GM19463 (cell line): ENCODE data around the gene CYP2D6.
"Not testable (repeated sequence)": the region's sequence is repeated elsewhere in the genome, so short reads cannot be mapped to it uniquely, and the experiment has no call there.

ENCODE experiments used
- ATAC-seq: cut with Tn5 transposase; IDR thresholded peaks from one replicate; pipeline ENCODE4 v1.9.1; 2021; ENCODE audit warnings: mild to moderate bottlenecking, moderate library complexity; ENCODE audit not compliant: unreplicated experiment

Gene CYP2D6

DNA sequence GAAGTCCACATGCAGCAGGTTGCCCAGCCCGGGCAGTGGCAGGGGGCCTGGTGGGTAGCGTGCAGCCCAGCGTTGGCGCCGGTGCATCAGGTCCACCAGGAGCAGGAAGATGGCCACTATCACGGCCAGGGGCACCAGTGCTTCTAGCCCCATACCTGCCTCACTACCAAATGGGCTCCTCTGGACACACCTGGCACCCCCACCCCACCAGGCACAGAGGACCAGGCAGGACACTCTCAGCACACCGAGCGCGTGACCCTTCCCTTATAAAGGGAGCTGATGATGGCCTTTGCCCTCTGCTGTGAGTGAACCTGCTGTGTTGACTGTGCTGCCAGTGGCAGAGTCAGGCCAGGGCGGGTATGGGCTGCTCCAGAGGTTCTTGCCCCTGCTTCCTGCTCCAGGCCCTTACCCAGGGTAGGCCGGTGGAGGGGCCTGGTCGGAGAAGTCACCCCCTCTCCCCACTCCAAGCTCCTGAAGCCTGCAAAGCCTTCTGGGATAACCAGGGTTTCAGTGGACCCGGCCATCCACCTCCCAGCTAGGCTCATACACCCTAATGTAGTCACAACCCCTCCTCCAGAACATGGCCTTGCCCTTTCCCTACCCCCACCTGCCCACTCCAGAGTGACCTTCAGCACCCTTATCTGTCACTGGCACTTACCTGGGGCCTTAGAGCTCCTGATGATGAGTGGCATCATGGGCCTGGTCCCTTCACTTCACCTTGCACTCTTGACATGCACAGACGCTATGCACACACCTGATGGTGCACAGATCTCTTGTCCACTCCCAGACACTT lies at the start of gene CYP2D6:
Gene CYP2D6, minus strand, starts transcription at position 172 of the 793 bp plus-strand sequence. Its CDS starts 19 bp downstream, at position 153.
- ATAC-seq, result not testable (repeated sequence)

DNA sequence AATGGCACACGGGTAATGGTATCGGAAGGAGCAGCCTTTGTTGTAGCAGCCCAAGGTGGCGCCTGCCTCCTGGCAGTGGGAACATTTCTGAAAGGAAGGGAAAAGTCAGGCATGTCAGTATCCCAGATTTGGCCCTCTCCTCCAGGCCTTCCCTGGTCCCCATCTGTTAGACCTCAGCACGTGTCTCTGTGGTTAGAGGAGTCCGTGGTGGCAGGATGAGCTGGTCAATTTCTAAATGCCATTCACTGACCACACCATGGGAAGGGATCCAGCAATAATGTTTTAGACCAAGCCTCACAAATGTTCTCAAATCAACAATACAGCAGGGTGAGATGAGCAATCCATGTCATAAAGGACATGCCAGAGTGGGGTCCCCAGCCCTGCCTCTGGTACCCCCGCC lies 49.0 kb upstream of the CYP2D6 start:
- ATAC-seq, result no peak

DNA sequence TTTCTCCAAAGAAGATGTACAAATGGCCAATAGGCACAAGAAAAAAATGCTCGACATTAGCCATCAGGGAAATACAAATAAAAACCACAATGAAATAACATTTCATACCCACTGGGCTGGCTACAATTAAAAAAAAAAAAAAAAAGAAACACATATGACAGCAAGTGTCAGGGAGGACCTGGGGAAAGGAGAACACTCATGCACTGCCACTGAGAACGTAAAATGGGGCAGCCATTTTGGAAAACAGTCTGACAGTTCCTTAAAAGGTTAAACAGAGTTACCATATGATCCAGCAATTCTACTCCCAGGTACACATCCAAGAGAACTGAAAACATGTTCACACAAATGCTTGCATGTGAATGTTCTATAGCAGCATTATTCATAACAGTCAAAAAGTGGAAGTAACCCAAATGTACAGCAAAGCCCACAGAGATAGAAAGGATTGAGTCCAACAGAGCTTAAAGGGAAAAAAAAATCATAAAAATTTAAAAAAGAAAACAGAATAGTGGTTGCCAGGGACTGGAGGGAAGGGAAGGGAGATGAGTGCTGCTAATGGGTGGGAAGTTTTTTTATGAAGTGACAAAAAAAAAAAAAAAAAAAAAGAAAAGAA lies 48.4 kb upstream of the CYP2D6 start:
- no peak for ATAC-seq

DNA sequence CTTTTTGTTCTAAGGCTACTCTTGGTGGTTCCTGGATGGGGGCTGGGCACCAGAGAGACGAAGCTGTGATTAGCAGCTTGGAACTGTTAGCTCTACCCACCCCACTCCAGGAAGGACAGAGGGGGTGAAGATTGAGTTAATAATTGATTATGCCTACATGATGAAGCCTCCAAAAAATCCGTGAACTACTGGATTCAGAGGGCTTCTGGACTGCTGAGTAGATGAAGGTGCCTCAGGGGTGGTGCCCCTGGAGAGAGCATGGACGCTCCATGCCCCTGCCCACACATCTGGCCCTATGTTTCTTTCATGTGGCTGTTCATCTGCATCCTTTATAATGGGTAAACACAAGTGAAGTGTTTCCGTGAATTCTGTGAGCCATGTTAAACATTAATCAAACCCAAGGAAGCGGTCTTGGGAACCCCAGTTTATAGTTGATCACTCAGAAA lies 47.3 kb upstream of the CYP2D6 start:
- no peak for ATAC-seq

DNA sequence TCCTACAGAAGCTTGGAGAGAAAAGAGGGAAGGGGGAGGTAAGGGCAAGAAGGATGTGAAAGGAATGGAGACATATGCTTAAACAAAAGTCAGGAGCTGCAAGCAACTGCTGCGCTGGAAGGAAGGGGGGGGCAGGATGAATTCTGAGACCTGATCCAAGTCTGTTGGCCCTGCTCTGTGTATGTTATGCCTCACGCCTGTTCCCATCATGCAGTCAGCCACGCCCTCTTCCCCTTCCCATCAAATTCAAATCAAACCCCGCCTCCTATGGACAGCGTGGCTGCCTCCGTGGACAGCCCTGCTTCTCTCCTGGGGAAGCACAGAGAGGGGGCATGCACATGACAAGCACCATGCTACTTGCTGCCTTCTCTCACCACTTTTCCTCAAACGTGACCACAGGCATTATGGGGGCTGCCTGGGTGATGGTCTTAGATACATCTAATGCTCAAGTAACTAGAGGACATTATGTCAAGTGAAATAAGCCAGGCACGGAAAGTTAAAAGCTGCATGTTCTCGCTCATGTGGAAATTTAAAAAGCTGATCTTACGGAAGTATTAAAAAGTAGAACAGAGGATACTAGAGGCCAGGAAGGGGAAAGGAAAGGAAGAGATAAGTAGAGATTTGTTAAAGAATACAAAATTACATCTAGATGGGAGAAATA lies 45.8 kb upstream of the CYP2D6 start:
- no peak for ATAC-seq

DNA sequence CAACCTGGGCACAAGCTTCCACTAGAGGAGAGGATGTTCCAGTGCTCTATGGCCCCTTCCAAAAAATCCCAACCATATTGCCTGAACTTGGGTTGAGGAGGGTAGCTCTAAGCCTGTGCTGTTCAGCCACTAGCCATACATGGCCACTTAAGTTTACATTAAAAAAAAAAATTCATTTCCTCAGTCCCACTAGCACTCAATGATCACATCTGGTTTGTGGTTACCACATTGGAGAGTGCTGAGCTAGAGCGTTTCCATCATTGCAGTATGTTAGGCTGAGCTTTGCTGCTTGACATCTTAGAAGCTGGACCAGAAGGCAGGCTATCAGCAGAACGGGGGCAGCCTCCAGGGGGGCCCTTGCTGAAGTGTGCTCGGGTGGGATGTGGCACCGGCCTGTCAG lies 43.5 kb upstream of the CYP2D6 start:
- no peak for ATAC-seq

DNA sequence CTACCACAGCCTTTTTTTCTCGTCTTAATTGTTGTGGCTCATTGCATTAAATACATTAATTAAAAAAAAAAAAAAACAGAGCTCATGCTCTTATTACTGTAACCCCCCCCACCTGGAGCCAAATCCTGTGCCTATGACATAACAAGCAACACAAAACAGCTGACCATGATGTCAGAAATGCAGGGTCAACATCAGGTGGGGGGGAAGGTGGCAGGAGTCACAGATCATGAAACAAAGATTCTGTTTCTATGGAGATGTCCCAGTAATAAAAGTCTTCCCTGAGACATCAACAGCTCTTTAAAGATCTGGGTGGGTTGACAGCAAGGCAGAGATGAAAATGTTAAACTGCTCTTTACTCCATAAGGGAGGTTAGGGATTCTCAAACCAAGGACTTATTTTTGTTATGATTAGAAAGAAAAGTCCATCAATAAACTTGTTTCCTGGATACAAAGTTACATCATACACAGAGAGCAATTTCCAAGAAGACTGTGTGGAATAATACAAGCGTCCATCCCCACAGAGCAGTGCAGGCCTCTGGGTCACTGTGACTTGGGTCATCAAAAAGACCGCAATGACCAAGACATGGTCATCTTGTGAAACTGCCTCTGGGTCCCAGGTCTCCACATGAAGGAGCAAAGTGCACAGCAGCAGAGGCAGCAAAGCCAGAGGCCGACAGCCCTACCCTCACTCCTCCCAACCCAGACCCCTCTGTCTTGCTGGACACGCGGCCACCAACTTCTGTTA lies 42.7 kb upstream of the CYP2D6 start:
- ATAC-seq, result no peak

DNA sequence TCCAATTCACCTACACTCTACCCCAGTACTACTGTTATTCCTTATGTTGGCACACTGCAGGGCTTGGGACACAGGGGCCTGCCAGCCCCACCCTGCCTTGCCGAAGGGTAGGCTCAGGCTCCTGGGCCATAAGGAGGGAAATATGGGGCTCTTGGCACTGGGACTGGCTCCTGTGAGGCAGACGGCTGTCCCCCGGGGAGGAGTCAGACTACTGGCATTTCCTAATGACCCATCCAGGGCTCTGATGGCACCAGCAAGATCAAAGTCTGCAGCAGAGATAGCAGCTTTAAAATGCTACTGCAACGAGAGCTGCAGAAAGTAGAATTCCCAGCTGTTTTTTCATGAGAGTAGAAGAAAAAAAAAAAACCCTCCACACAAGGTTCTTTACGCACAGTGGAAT lies 42.2 kb upstream of the CYP2D6 start:
- ATAC-seq, result no peak

DNA sequence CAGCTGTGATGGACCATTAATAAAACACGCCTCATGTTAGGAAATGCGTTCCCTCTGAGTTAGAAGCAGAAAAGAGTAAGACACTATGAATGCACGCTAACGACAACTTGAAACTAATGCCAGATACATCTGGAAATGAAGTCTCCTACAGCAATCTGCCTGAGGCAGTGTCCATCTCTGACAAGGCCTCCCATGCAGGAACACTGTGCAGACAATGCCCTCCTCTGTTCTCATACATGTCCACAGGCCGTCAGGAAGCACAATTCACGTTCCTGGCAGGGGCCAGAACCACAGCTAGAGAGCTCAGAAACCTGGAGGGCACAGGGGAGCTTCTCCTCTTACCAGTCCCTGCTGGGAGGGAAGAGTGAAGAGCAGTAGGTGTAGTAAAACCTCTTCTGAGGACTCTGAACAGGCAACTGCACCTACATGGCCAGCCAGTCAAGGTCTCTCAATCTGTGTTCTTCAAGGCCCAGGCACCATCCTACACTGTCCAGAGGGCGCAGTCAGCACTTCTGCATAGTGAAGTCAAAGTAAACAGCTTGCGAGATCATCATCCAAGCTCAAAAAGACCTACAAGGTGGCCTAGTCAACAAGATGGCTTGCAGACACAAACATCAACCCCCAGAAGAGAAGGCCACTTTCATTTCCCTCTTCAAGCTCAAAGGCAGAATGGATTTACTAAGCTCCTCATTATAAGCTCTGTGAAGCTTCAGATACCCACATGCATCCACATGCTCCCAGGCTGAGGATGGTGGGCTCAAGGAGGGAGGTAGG lies 41.5 kb upstream of the CYP2D6 start:
- no peak for ATAC-seq

DNA sequence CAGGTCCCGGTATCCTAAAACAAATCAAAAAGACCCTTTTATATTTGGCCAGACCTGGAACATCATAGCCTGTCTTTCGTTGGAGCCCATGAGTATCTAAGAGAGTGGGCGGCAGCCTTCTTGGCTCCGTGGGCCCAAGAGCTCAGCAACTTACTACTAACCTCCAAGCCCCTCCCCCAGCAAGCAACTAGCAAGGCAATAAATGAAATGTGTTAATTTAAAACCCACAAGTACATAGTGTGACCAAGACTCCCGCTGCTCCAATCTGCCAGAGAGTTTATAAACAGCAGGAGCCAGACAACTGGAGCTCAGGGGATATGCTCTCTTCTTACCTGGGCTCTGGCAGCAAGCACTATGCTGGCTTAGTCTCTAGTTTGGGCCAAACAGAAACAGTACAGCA lies 40.8 kb upstream of the CYP2D6 start:
- ATAC-seq, result no peak

DNA sequence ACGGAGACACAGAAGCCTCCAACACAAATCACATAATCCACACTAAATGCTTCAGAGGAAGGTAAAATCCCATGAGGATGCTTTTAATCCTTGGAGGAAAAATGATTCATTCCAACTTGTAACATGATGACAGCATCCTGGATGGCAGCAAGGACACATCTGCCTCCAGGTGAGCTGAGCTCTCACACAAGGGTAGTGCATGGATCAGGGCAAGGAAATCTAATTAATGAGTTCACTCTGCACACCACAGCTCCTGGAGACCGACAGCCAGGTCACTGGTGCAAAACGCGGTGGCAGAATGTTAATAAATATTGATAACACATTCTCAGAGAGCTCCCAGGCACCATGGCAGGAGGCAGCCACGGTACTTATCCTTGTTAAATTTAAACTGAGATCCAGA lies 40.3 kb upstream of the CYP2D6 start:
- no peak for ATAC-seq

DNA sequence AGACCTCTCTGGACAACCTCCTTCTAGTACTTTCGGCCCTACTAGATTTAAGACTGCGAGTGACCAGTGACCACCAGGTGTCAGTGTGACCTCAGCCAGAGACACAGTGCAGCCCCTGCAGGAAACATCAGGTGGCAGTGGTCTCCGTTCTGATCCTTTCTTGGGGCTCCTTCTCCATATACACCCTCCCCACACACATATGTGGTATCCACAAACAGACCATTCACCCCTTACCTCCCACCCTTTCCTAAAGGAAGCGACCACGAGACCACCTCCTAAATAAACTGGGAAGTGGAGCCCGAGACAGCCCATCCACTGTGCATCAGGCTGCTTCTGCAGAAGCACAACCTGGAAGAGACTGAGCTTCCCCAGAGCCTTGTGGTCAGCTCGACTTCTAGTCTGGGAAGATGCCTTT lies 38.5 kb upstream of the CYP2D6 start:
- ATAC-seq, result no peak

DNA sequence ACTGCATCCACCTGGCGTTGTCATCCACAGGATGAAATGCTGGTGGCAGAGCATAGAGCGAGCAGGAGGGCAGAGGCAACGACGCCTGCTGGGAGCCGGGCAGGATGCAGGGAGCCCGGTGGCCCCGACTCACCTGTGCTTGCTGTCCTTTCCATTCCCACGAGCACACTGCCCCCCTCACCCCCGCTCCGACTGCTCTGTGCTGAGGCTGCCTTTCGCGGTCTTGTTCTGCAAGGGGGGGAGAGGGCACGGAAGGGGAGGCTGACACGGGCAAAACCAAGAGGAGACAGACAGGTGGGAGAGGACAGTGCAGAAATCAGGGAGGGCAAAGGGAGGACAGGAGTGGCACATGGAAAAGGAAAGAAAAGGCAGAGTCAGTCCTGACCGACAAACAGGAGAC lies 37.9 kb upstream of the CYP2D6 start:
- no peak for ATAC-seq

DNA sequence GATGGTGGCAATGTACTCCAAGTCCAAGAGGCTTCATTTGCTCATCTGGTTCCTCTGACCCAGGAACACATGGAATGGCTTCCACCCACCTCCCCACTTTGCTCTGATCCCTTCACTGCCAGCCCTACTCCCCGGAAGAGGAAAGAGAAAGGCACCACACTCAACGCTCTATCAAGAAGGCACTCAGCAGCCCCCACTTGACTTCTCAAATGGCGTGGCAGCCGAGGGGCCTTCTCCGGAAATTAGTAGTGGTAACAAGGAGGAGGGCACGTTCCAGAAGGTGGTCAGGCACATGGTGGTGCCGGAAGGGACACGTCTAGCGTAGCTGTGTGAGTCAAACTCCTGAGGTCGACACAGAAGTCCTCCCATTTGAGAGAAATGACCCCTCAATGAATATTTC lies 36.5 kb upstream of the CYP2D6 start:
- ATAC-seq, result no peak

DNA sequence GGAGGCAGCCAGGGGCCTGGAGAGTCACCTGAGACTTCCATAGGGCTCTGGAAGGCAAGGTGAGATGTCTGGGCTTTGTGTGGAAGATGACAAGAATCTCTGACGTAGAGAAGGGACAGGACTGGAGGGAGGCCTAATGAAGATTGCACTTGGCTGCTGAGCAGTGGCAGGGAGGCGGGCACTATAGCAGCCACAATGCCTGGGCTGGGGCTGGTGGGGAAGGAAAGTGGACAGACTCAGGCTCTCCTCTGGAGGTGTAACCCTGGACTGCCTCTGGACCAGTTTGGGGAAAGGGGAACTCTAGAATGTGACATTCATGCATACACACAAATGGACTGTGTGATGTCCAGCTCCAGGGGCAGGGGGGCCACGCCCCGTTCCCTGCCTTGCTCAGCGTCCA lies 34.3 kb upstream of the CYP2D6 start:
- no peak for ATAC-seq

DNA sequence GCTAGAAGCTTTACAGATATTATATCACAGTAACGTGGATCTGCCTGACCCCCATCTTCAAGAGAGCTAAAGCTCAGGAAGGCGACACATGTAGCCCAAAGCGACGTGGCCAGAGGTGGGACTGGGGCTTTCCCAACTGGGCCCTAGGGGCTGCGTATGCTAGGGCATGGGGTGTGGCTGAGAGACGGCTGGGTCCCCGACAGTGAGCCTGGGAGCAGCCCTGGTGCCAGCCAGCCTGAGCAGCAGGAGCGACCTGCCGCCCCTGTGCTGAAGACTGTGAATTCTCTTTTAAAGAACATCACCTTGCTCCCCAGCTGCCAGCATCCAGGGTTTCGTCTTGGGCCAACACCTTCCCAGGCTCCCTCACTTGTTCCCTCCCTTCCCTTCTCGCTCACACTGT lies 32.9 kb upstream of the CYP2D6 start:
- ATAC-seq, result no peak

DNA sequence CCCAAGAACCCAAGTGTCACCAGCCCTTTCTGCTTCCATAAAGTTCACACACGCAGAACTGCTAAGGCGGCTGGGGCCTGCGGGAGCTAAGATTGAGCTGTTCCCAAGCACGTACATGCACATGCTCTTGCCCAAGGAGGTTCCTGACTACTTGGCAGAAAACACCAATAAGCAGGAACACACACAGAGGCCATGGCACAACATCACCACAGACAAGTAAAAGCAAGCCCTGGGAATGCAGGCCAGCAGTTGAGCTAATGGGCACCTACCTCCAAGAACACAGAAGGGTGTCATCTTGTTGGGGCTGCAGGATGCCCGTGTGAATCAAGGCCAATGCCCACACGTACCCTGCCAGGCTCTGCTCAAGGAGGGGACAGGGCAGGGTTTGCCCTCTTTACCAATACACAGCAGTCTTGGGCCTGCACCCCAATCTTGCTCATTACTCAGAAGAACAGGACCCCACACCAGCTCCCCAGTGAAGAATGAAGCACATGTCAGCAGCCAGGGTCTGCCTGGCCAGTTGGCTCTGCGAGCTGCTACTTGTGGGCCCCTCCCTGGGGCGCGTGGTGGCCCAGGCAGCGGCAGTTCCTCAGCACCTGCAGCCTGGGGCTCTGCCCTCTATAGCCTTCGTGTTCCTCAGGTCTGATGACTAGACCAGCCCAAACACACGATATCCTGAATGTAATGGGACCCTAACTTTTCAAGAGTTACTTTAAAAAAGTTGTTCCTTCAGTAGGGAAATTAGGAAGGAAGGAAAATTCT lies 32.3 kb upstream of the CYP2D6 start:
- ATAC-seq, result no peak

DNA sequence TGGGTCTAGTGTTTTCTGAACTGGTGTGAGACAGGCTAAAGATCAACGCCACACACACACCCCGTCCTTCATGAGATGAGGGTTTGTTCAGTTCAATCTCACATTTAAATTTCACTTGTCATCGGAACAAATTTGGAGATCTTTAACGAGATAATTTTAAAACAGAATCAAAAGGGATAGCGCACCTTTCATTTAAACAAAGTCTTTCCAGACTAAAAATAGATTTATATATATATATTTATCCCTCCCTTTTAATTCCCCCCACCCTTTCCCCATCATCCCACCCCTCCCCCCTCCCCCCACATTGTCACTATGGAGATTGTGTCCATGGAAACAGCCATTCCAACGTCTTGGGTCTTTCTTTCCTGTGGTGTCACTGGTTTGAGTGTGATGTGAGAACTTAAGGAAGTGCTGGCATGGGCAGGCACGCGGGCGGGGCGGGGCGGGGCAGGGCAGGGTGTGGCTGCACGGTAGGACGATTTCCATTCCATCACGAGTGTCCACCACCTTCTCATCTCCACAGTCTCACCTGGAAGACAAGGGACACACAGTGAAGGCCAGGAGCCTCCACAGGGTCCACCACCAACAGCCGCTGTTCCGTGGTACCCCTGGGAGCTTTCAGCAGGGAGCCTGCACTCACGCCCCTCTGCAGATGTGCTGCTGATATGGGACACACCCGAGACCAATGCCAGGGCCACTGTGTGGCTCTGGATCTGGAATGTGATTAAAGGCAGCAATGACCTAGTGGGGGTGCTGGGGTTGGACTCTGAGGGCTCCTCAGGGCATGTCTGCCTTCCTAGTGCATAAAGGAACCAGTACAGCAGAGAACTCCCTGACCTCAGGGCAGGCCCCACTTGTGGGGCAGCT lies 30.5 kb upstream of the CYP2D6 start:
- no peak for ATAC-seq

DNA sequence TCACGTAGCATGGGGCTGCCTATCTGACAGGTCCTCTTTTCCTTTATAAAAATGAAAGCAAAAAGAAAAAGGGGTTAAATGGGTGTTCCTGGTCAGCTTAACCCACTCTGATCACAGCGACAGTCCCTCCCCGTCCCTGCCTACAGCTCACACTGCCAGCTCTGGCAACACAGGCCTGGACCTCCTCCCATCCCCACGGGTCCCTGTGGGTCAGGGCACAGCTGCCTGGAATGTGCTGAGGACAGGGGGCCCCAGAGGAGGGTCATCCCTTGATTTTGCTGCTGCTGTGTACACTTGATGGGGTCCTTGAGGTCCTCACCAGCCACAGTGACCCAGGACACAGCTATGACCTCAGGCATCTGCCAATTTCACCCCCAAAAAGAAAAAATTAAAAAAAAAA lies 29.6 kb upstream of the CYP2D6 start:
- no peak for ATAC-seq
